Measurements from ENCODE around the gene RPEL1. TPM values are rescaled to one million over a fixed set of nuclear protein-coding genes. Genes with fewer than 3 reads are reported as not detected.
"Not testable (repeated sequence)": the region's sequence is repeated elsewhere in the genome, so short reads cannot be mapped to it uniquely, and the experiment has no call there.

The RPEL1 gene
- total RNA-seq, 1 experiment from 2014 or later, result not detected

GRCh38 chr10:103207141-103207540, 38.5 kb upstream of the RPEL1 start:
- intact Hi-C loops (cut with micrococcal nuclease; ENCODE audit: unreplicated experiment), result no loop called here
- TF ChIP-seq EZH2 (IDR thresholded peaks at IDR 0.05; ENCODE audit: borderline replicate concordance, low read depth, low read length, poor library complexity, severe bottlenecking), result no peak
- TF ChIP-seq CTCF (conservative IDR thresholded peaks at IDR 0.05; ENCODE audit: low read depth, low read length), result no peak
- Histone ChIP-seq H3K27me3 (replicated peaks; ENCODE audit: insufficient read depth, low read depth, low read length, poor library complexity) (no peaks in the 10 kb centered on the region), H3K27ac (ENCODE audit: low read depth, low read length, poor library complexity, severe bottlenecking) (no peak overlapping the region), H3K4me1 (ENCODE audit: insufficient read depth, low read length, poor library complexity, severe bottlenecking) (no peaks in the 10 kb centered on the region), H3K4me3 (ENCODE audit: low read depth, low read length, poor library complexity, severe bottlenecking) (no peak overlapping the region), H3K9me3 (ENCODE audit: low read depth, low read length, poor library complexity, severe bottlenecking) (no peaks in the 10 kb centered on the region), H3K36me3 (ENCODE audit: insufficient read depth, low read length, poor library complexity, severe bottlenecking) (no peaks in the 10 kb centered on the region)
- POLR2A ChIA-PET (ENCODE audit: low non-redundant PET), result no interaction called here
- no TSS peak for BruUV-seq (replicated peaks)
- DNase-seq (ENCODE audit: low spot score), result no peak
- CTCF ChIA-PET, result no interaction called here

GRCh38 chr10:103207643-103208042, 38.0 kb upstream of the RPEL1 start:
- intact Hi-C loops (cut with micrococcal nuclease; ENCODE audit: unreplicated experiment); DNase-seq (ENCODE audit: low spot score); POLR2A ChIA-PET (ENCODE audit: low non-redundant PET); BruUV-seq (replicated peaks); H3K36me3 ChIP-seq (ENCODE audit: insufficient read depth, low read length, poor library complexity, severe bottlenecking); H3K27ac ChIP-seq (ENCODE audit: low read depth, low read length, poor library complexity, severe bottlenecking); H3K4me3 ChIP-seq (ENCODE audit: low read depth, low read length, poor library complexity, severe bottlenecking); CTCF ChIA-PET; H3K4me1 ChIP-seq (ENCODE audit: insufficient read depth, low read length, poor library complexity, severe bottlenecking); H3K9me3 ChIP-seq (ENCODE audit: low read depth, low read length, poor library complexity, severe bottlenecking); H3K27me3 ChIP-seq (replicated peaks; ENCODE audit: insufficient read depth, low read depth, low read length, poor library complexity): not testable (repeated sequence)

- H3K27ac ChIP-seq (ENCODE audit: low read depth, low read length, poor library complexity, severe bottlenecking); H3K4me1 ChIP-seq (ENCODE audit: insufficient read depth, low read length, poor library complexity, severe bottlenecking); H3K4me3 ChIP-seq (ENCODE audit: low read depth, low read length, poor library complexity, severe bottlenecking); H3K9me3 ChIP-seq (ENCODE audit: low read depth, low read length, poor library complexity, severe bottlenecking); H3K36me3 ChIP-seq (ENCODE audit: insufficient read depth, low read length, poor library complexity, severe bottlenecking); intact Hi-C loops (cut with micrococcal nuclease; ENCODE audit: unreplicated experiment); CTCF ChIA-PET; POLR2A ChIA-PET (ENCODE audit: low non-redundant PET); DNase-seq (ENCODE audit: low spot score); BruUV-seq (replicated peaks); H3K27me3 ChIP-seq (replicated peaks; ENCODE audit: insufficient read depth, low read depth, low read length, poor library complexity): not testable (repeated sequence)
These were observed 35.4 kb upstream of the RPEL1 start for GRCh38 chr10:103210262-103210661.

GRCh38 chr10:103215601-103216000, 30.1 kb upstream of the RPEL1 start:
- Histone ChIP-seq H3K4me3 (ENCODE audit: low read depth, low read length, poor library complexity, severe bottlenecking) (no peak overlapping the region), H3K9me3 (ENCODE audit: low read depth, low read length, poor library complexity, severe bottlenecking) (no peaks in the 10 kb centered on the region), H3K27ac (ENCODE audit: low read depth, low read length, poor library complexity, severe bottlenecking) (no peak overlapping the region), H3K4me1 (ENCODE audit: insufficient read depth, low read length, poor library complexity, severe bottlenecking) (no peaks in the 10 kb centered on the region), H3K27me3 (replicated peaks; ENCODE audit: insufficient read depth, low read depth, low read length, poor library complexity) (no peaks in the 10 kb centered on the region), H3K36me3 (ENCODE audit: insufficient read depth, low read length, poor library complexity, severe bottlenecking) (no peaks in the 10 kb centered on the region)
- DNase-seq (ENCODE audit: low spot score), result no peak
- ChIA-PET CTCF (no interaction called here), POLR2A (ENCODE audit: low non-redundant PET) (no interaction called here)
- intact Hi-C loops (cut with micrococcal nuclease; ENCODE audit: unreplicated experiment), result no loop called here
- TF ChIP-seq CTCF (conservative IDR thresholded peaks at IDR 0.05; ENCODE audit: low read depth, low read length), result no peak
- no peak for TF ChIP-seq EZH2 (IDR thresholded peaks at IDR 0.05; ENCODE audit: borderline replicate concordance, low read depth, low read length, poor library complexity, severe bottlenecking)
- no TSS peak for BruUV-seq (replicated peaks)

- DNase-seq (ENCODE audit: low spot score); intact Hi-C loops (cut with micrococcal nuclease; ENCODE audit: unreplicated experiment); H3K9me3 ChIP-seq (ENCODE audit: low read depth, low read length, poor library complexity, severe bottlenecking); H3K27ac ChIP-seq (ENCODE audit: low read depth, low read length, poor library complexity, severe bottlenecking); CTCF ChIA-PET; BruUV-seq (replicated peaks); H3K4me3 ChIP-seq (ENCODE audit: low read depth, low read length, poor library complexity, severe bottlenecking); H3K36me3 ChIP-seq (ENCODE audit: insufficient read depth, low read length, poor library complexity, severe bottlenecking); H3K27me3 ChIP-seq (replicated peaks; ENCODE audit: insufficient read depth, low read depth, low read length, poor library complexity); POLR2A ChIA-PET (ENCODE audit: low non-redundant PET); H3K4me1 ChIP-seq (ENCODE audit: insufficient read depth, low read length, poor library complexity, severe bottlenecking): not testable (repeated sequence)
These were observed 29.3 kb upstream of the RPEL1 start for GRCh38 chr10:103216362-103216761.
